GM12878 (cell line): ENCODE data around the gene NOS1AP.

Experiments
- CTCF ChIP-seq, 3 experiments: IDR thresholded peaks in 2 of 3; conservative IDR thresholded peaks in 1 of 3; 2 replicates each; pipeline ENCODE4 v1.5.1; 2011; ENCODE audit warnings: low read depth in 3 of 3, low read length in 3 of 3, mild to moderate bottlenecking in 3 of 3, control low read depth in 2 of 3, moderate library complexity in 2 of 3, inconsistent platforms in 1 of 3, mixed read lengths in 1 of 3; ENCODE audit not compliant: control insufficient read depth in 2 of 3, insufficient read depth in 1 of 3; ENCODE audit errors: extremely low read depth in 1 of 3
- EZH2 ChIP-seq: IDR thresholded peaks from 2 replicates; pipeline ENCODE4 v1.6.1; 2012; ENCODE audit warnings: low read depth, mild to moderate bottlenecking, control low read depth, inconsistent platforms, low read length, borderline replicate concordance; ENCODE audit not compliant: control insufficient read depth
- HCFC1 ChIP-seq: fragments of 150-350 bp; IDR thresholded peaks from 2 replicates; pipeline ENCODE4 v1.6.1; 2014; ENCODE audit warnings: low read length
- POLR2A ChIP-seq: IDR thresholded peaks from 2 replicates; pipeline ENCODE4 v1.6.1; 2011; ENCODE audit warnings: low read depth, mild to moderate bottlenecking, low read length
- RAD21 ChIP-seq: IDR thresholded peaks from 2 replicates; pipeline ENCODE4 v1.6.1; 2011; ENCODE audit warnings: mild to moderate bottlenecking, low read depth, low read length, moderate library complexity; ENCODE audit not compliant: insufficient read depth
- SMAD1 ChIP-seq: fragments of 450-650 bp; IDR thresholded peaks from 2 replicates; pipeline ENCODE4 v1.6.1; 2018; ENCODE audit warnings: mild to moderate bottlenecking, low read depth; ENCODE audit not compliant: partially characterized antibody
- SPI1 ChIP-seq: IDR thresholded peaks from 2 replicates; pipeline ENCODE4 v1.6.1; 2011; ENCODE audit warnings: low read depth, mild to moderate bottlenecking, low read length, moderate library complexity, borderline replicate concordance; ENCODE audit not compliant: insufficient read depth
- SRF ChIP-seq, 2 experiments: IDR thresholded peaks; 2 replicates each; pipeline ENCODE4 v1.6.1; 2011; ENCODE audit warnings: low read depth in 2 of 2, low read length in 2 of 2, mild to moderate bottlenecking in 1 of 2, moderate library complexity in 1 of 2
- YY1 ChIP-seq: IDR thresholded peaks from 2 replicates; pipeline ENCODE4 v1.6.1; 2011; ENCODE audit warnings: low read depth, mild to moderate bottlenecking, low read length

GRCh38 chr1:162139211-162139610, 69.7 kb downstream of the NOS1AP start:
- TF ChIP-seq POLR2A, result no peak
- TF ChIP-seq SRF (IDR thresholded peaks at IDR 0.05; ENCODE audit: low read depth in 2 of 2, low read length in 2 of 2), result no peak
- no peak for TF ChIP-seq EZH2
- no peak for TF ChIP-seq YY1
- no peak for TF ChIP-seq SMAD1
- TF ChIP-seq RAD21, result no peak
- TF ChIP-seq SPI1, result no peak
- no peak for TF ChIP-seq CTCF (IDR thresholded peaks at IDR 0.05 in 2 of 3, conservative IDR thresholded peaks at IDR 0.05 in 1 of 3; ENCODE audit: control insufficient read depth in 2 of 3, extremely low read depth in 1 of 3, insufficient read depth in 1 of 3, low read depth in 3 of 3, low read length in 3 of 3)
- no peak for TF ChIP-seq HCFC1
